NCI-H2196 treated with DMSO at 0.1 percent for 48 hours (cell line): ENCODE results near the gene BORCS5.

Experiments
- DNase-seq: peaks from one replicate; lab custom pipeline; 2025; ENCODE audit not compliant: unreplicated experiment; lab: John Stamatoyannopoulos, UW

Gene BORCS5

GRCh38 chr12:12510551-12510950 lies 153.7 kb downstream of the BORCS5 start:
- no peak for DNase-seq

DNA sequence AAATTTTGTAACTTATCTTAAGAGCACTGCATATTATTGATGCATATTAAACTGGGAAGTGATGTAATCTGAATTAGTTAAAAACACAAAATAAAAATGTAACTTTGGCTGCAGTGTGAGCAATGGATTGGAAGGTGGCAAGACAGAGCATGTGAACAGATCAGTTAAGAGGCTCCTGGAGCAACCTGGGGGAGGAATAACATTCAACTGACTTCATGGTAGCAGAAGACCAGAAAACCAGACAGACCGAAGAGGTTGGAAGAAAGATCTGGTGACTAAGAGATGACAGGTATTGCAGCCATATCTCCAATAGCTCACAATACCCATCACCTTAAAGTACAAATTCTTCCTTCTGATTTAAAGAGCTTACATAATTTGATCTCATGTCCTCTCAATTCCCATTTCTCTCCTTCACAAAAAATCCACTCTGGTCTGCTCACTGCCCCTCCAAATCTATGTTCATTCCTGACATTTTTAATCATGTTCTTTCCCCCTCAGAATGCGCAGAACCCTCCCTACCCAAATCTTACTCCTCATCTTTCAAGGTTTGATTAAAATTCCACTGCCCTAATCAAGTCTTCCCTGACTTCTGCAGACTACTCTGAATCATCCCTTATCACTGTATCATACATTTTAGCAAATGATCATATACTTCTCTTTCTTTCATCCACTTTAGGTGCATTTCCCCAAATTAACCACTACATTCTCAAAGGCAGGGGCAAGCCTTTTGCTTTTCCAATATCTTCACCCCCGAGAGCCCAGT lies 154.3 kb downstream of the BORCS5 start:
- no peak for DNase-seq

DNA sequence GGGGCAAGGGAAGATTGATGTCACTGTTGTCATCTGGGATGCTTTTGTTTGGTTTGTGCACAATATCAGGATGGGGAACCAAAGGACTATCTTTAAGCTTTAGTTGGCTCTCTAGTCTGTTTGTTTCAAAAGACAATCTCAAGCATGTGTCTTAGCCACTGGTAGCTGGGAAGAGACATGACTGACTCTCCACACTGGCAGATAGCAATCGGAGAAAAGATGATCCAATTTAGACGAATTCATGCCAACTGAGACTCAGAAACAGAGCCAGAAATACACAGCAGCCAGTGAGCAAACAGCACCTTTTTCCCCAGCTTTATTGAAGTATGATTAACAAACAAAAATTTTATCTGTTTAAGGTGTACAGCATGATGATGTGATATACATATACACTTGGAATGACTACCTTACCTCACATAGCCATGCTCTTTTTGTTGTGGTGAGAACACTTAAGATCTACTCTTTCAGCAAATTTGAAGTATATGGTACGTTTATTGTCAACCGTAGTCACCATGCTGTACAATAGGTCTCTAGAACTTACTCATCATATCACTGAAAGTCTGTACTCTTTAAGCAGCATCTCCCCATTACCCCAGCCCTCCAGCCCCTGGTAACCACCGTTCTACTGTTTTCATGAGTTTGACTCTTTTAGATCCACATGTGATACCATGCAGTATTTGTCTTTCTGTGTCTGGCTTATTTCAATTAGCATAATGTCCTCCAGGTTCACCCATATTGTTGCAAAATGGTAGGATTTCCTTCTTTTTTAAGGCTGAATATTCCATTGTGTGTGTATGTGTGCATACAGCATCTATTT lies 155.2 kb downstream of the BORCS5 start:
- no peak for DNase-seq

DNA sequence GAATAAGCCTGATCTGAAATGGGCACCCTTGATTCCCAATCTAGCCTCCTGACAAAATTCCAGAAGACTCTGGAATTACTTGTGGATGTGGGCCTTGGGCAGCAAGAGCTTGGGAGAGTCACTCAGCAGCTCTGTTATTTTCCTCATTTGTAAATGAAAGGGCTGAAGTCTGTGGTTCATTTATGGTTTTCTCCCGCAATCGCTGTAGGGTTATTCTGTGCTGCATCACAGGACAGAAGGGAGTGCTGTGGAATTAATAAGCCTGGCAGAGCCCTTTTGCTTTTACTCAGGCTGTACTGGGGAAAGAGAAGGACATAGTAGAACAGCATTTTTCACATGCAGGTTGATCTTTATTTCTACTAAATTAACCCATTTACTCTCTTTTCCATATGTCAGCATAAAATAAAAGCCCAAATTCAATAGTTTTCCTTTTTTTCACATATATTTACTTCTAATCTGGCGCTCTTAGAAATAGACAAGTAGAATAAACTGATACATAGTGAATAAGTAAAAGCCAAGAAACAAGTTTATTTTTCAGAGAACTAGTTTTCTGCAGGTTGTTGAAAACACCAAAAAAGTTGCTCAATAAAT lies 156.6 kb downstream of the BORCS5 start:
- DNase-seq: no peak

GRCh38 chr12:12518464-12518845 lies 161.6 kb downstream of the BORCS5 start:
- no peak for DNase-seq

DNA sequence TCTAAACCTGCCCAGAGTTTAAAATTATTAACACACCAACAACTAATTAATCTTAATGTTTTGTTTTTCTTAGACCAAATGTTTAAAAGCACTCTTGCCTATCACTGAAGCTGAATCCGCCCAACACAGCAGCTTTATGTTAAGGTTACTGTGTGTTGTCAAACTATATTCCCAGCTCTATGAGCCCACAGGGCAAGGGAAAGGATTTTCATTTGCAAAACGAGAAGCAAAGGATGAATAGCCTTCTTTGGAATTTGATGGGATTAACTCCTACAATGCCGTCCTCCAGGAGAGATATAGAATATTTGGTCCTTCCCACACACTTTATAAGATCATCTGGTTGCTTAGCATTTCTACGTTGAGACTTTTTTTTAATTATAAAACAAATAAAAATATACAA lies 162.0 kb downstream of the BORCS5 start:
- DNase-seq: no peak
